DMS53 treated with DMSO at 0.1 percent for 48 hours (cell line): ENCODE results near the gene CPA1.

Source experiments
- DNase-seq: peaks from one replicate; lab custom pipeline; 2025; ENCODE audit not compliant: unreplicated experiment; lab: John Stamatoyannopoulos, UW

The CPA1 gene

GRCh38 chr7:130379921-130380860 is at the start of gene CPA1:
Gene CPA1 (plus strand): TSS chr7:130380494. CDS start chr7:130380521, 27 bp downstream.
- no peak for DNase-seq

GRCh38 chr7:130332259-130333053 is 47.8 kb upstream of the CPA1 start:
- DNase-seq, result no peak

- DNase-seq, result no peak
Measured at GRCh38 chr7:130333832-130334231, 46.5 kb upstream of the CPA1 start.

GRCh38 chr7:130334274-130334673 is 46.0 kb upstream of the CPA1 start:
- DNase-seq, result no peak

GRCh38 chr7:130337410-130337971 is 42.8 kb upstream of the CPA1 start:
- no peak for DNase-seq

- no peak for DNase-seq
Measured at GRCh38 chr7:130338233-130338632, 42.1 kb upstream of the CPA1 start.

GRCh38 chr7:130341882-130342281 is 38.4 kb upstream of the CPA1 start:
- DNase-seq, result no peak

- DNase-seq, result peak; percentile 39
Measured at GRCh38 chr7:130342701-130343380, 37.5 kb upstream of the CPA1 start.

- DNase-seq, result no peak
Measured at GRCh38 chr7:130344271-130344866, 35.9 kb upstream of the CPA1 start, which contains the start of gene CPA5. Gene CPA5 (plus strand): TSS chr7:130344816. CDS start chr7:130346486, 1,670 bp downstream.

GRCh38 chr7:130345136-130345535 is 35.2 kb upstream of the CPA1 start:
- no peak for DNase-seq

GRCh38 chr7:130345725-130346124 is 34.6 kb upstream of the CPA1 start:
- DNase-seq, result no peak

GRCh38 chr7:130346177-130346905 is 34.0 kb upstream of the CPA1 start:
- DNase-seq, result no peak

GRCh38 chr7:130346941-130347340 is 33.4 kb upstream of the CPA1 start:
- no peak for DNase-seq

GRCh38 chr7:130349911-130350782 is 30.1 kb upstream of the CPA1 start:
- no peak for DNase-seq

- DNase-seq, result no peak
Measured at GRCh38 chr7:130350945-130351790, 29.1 kb upstream of the CPA1 start.

- no peak for DNase-seq
Measured at GRCh38 chr7:130351791-130352090, 28.6 kb upstream of the CPA1 start.

GRCh38 chr7:130352194-130353074 is 27.9 kb upstream of the CPA1 start:
- peak; percentile 38 for DNase-seq
